BLaER1 treated with 17β-estradiol and CSF1 and Interleukin-3, amounts not matched to agents 10 nM and 100 nM (cell line): ENCODE measurements around the gene INF2.
"Not testable (repeated sequence)": the region's sequence is repeated elsewhere in the genome, so short reads cannot be mapped to it uniquely, and the experiment has no call there.

Source experiments
- H3K27ac ChIP-seq, 11 experiments: shearing (Covaris generic); formaldehyde crosslinking; 2 replicates each; pipeline ENCODE4 v1.8.1; 2022
- H3K27me3 ChIP-seq, 11 experiments: shearing (Covaris generic); formaldehyde crosslinking; 2 replicates each; pipeline ENCODE4 v1.8.1; 2022
- H3K36me3 ChIP-seq, 11 experiments: shearing (Covaris generic); formaldehyde crosslinking; 2 replicates each; pipeline ENCODE4 v1.8.1; 2022
- H3K4me1 ChIP-seq, 10 experiments: shearing (Covaris generic); formaldehyde crosslinking; 2 replicates each; pipeline ENCODE4 v1.8.1; 2022
- H3K4me2 ChIP-seq, 11 experiments: shearing (Covaris generic); formaldehyde crosslinking; 2 replicates each; pipeline ENCODE4 v1.8.1; 2022
- H3K4me3 ChIP-seq, 10 experiments: shearing (Covaris generic); formaldehyde crosslinking; 2 replicates each; pipeline ENCODE4 v1.8.1; 2022
- H3K9ac ChIP-seq, 11 experiments: shearing (Covaris generic); formaldehyde crosslinking; 2 replicates each; pipeline ENCODE4 v1.8.1; 2022
- H3K9me3 ChIP-seq, 11 experiments: shearing (Covaris generic); formaldehyde crosslinking; replicated peaks in 1 of 11; 2 replicates each; pipeline ENCODE4 v1.8.1; 2022
- H4K20me1 ChIP-seq, 11 experiments: shearing (Covaris generic); formaldehyde crosslinking; 2 replicates each; pipeline ENCODE4 v1.8.1; 2022
- Cebpa-rat ChIP-seq, 11 experiments: shearing (Covaris generic); IDR thresholded peaks; 2 replicates each; pipeline ENCODE4 v1.8.1; 2022

INF2 gene

DNA sequence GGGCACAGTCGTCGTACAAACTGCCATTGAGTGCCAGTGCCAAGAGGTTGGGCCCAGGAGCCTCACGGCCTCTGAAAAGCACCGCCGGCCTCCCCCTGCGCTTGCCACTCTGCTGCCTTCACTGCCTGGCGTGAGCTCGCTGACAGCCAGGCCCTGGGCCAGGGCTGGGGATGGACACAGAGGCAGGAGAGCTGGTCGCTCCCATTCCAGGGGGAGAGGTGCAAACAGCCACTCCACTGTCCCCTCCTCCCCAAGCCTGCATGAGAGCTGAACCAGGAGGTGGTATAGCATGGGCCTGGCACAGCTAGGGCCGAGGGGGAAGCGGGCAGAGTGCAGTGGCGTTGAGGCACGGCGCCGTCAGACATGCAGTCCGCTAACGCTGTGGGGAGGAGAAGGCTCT lies 39.2 kb downstream of the INF2 start:
- Histone ChIP-seq H3K9me3 (no peaks in the 10 kb centered on the region), H3K4me2 (no peak overlapping the region), H3K9ac (no peak overlapping the region), H4K20me1 (peaks cover 0 to 44% (median 1%) of the 10 kb centered on the region in 11 experiments; a peak in 6 of 22 replicates), H3K27me3 (peaks cover 0 to 4% (median 0%) of the 10 kb centered on the region in 11 experiments; a peak in 1 of 22 replicates), H3K27ac (no peak overlapping the region), H3K36me3 (no peaks in the 10 kb centered on the region), H3K4me3 (no peak overlapping the region), H3K4me1 (peaks cover 25 to 46% (median 36%) of the 10 kb centered on the region in 10 experiments)
- no peak for TF ChIP-seq Cebpa-rat (IDR thresholded peaks at IDR 0.05)

DNA sequence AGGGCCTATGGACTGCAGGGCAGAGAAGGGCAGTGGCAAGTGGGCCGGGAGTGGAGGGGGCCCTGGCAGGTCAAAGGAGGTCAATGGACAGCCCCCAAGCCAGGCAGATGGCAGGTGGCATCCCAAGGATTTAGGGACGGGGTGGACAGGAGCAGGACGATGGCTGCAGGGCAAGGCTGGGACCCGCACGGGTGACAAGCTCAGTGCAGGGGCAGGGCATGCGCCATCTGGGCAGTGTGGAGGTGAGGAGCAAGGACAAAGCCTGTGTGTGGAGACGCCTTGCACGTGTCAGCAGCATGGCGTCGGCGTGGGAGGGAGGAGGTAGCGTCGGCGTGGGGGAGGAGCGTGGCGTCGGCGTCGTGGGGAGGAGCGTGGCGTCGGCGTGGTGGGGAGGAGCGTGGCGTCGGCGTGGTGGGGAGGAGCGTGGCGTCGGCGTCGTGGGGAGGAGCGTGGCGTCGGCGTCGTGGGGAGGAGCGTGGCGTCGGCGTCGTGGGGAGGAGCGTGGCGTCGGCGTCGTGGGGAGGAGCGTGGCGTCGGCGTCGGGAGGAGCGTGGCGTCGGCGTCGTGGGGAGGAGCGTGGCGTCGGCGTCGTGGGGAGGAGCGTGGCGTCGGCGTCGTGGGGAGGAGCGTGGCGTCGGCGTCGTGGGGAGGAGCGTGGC lies 39.9 kb downstream of the INF2 start:
- H3K9ac ChIP-seq, H3K4me3 ChIP-seq, H3K9me3 ChIP-seq, H3K36me3 ChIP-seq, H3K27me3 ChIP-seq, H3K4me2 ChIP-seq, H3K27ac ChIP-seq: not testable (repeated sequence)
- H3K4me1 ChIP-seq: peaks cover 30 to 50% (median 41%) of the 10 kb centered on the region in 10 experiments
- H4K20me1 ChIP-seq: peaks cover 0 to 45% (median 0%) of the 10 kb centered on the region in 11 experiments; a peak in 5 of 22 replicates

DNA sequence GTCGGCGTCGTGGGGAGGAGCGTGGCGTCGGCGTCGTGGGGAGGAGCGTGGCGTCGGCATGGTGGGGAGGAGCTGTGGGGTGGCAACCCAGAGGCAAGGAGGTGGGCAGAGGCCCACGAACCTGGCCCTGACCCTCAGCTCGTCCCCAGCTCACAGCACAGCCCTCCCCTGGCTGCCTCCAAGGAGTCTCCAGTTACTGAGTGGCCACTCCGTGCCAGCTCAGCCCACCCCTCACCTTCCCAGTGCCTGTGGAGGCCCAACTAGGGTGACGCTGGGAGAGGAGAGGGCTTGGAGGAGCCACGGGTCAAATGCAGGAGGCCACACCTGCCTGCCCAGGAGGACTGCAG lies 40.4 kb downstream of the INF2 start:
- no peak overlapping the region for H3K4me2 ChIP-seq
- TF ChIP-seq Cebpa-rat (IDR thresholded peaks at IDR 0.05): no peak
- peaks cover 27 to 45% (median 37%) of the 10 kb centered on the region in 10 experiments for H3K4me1 ChIP-seq
- H3K9me3 ChIP-seq: no peaks in the 10 kb centered on the region
- H3K27me3 ChIP-seq: peaks cover 0 to under 1% (median 0%) of the 10 kb centered on the region in 11 experiments; a peak in 1 of 22 replicates
- H3K4me3 ChIP-seq: no peak overlapping the region
- no peaks in the 10 kb centered on the region for H3K36me3 ChIP-seq
- H4K20me1 ChIP-seq: peaks cover 0 to 46% (median 0%) of the 10 kb centered on the region in 11 experiments; a peak in 5 of 22 replicates
- no peak overlapping the region for H3K9ac ChIP-seq
- no peak overlapping the region for H3K27ac ChIP-seq

DNA sequence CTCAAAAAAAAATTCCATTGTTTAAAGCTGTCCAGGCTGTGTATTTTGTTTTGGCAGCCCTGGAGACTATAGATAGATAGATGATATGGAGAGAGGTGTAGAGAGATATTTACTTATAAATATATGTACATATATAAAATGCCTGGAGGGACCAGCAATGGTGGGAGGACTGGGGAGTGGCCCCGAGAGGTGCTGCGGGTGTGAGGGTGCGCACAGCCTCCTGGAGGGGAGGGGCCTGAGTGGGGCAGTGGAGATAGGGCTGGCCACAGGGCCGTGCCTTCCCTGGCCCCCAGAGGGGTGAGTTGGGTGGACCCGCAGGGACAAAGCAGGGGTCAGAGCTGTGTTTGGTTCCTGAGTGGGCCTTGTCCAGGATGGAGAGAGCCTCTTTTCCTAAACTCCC lies 41.1 kb downstream of the INF2 start:
- no peak for TF ChIP-seq Cebpa-rat (IDR thresholded peaks at IDR 0.05)
- Histone ChIP-seq H3K4me1 (peaks cover 20 to 39% (median 31%) of the 10 kb centered on the region in 10 experiments; a peak in 19 of 20 replicates), H3K36me3 (no peaks in the 10 kb centered on the region), H3K4me3 (no peak overlapping the region), H3K27ac (no peak overlapping the region), H3K27me3 (no peaks in the 10 kb centered on the region), H3K9ac (no peak overlapping the region), H3K4me2 (no peak overlapping the region), H4K20me1 (peaks cover 0 to 39% (median 0%) of the 10 kb centered on the region in 11 experiments; a peak in 5 of 22 replicates), H3K9me3 (no peaks in the 10 kb centered on the region)

DNA sequence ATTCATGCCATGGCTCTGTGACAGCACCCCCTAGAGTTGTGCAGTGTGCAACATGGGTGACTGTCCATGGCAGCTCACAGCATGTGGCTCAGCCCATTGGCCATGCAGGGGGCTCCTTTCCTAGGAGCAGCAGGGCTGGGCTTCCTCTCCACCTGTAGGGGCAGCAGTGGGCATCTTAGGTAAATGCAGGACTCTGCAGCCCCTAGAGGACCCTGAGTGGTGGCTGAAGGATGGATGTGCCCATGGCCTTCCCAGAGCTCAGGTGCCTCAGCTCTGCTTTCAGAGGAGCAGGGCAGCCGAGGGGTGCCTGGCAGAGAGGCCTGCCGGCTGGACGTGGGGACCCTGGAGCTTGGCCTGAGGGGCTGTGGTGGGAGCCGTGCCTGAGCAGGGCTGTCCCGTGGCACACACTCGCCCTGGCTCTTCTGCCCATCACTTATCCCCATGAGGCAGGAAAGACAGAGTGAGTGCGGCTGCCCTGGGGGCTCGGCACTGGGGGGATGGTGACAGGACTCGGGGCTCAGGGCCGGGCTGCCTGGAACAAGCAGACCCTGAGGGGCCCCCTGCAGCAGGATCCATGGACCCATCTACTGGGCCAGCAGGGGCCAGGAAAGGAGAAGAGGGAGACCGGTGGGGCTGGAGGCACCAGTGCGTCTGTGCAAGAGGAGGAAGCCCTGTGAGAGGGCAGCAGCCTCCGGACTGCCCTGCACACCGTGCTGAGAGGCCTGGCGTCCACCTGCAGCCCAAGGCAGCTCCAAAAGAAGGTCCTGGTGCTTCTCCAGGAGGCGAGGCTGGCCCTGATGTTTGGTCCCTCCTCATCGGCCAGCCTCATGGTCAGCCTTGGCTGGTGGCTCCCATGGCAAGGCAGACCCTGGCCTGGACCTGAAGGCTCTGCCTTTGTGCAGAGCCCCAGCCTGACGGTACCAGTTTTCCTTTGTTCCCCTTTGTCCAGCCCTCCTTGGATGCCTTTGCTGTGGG lies 42.2 kb downstream of the INF2 start:
- peaks cover 18 to 40% (median 31%) of the 10 kb centered on the region in 10 experiments; a peak in 19 of 20 replicates for H3K4me1 ChIP-seq
- no peaks in the 10 kb centered on the region for H3K36me3 ChIP-seq
- 0 out of 22 replicates have a peak overlapping the region, but pooled peaks of 1 of the 11 experiments have one; percentile 4 for H3K9ac ChIP-seq
- no peak overlapping the region for H3K4me3 ChIP-seq
- H3K9me3 ChIP-seq: no peaks in the 10 kb centered on the region
- 0 out of 22 replicates have a peak overlapping the region, but pooled peaks of 1 of the 11 experiments have one; percentile 70 for H3K4me2 ChIP-seq
- H3K27me3 ChIP-seq: no peaks in the 10 kb centered on the region
- H3K27ac ChIP-seq: no peak overlapping the region
- TF ChIP-seq Cebpa-rat (IDR thresholded peaks at IDR 0.05): no peak
- H4K20me1 ChIP-seq: peaks cover 0 to 28% (median 0%) of the 10 kb centered on the region in 11 experiments; a peak in 3 of 22 replicates

DNA sequence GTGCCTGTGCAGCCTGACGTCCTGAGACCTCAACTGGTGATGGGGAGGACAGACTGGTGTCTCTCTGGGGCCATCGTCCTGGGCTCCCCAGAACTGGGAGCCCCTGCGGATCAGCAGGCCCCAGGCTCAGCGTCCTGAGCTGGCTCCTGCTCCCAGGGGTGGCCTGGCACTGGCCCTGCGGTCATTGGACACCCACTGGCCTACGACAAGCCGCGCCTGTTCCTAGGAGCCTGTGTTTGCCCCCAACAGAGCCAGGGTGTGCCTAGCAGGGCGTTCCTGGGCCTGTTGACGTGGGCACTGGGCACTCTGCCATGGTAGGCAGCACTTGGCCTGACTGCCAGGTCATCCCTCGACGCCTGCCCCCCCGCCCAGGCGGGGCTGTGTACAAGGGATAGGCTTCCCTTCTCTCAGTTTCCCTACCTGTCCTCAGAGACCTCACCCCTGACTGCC lies 43.0 kb downstream of the INF2 start:
- H3K9ac ChIP-seq: peak overlapping the region in 2 of 11 experiments; percentile 4 to 30; a peak in 1 of 22 replicates
- peak overlapping the region; percentile 31 to 80 (median 62); a peak in 19 of 22 replicates for H3K4me2 ChIP-seq

DNA sequence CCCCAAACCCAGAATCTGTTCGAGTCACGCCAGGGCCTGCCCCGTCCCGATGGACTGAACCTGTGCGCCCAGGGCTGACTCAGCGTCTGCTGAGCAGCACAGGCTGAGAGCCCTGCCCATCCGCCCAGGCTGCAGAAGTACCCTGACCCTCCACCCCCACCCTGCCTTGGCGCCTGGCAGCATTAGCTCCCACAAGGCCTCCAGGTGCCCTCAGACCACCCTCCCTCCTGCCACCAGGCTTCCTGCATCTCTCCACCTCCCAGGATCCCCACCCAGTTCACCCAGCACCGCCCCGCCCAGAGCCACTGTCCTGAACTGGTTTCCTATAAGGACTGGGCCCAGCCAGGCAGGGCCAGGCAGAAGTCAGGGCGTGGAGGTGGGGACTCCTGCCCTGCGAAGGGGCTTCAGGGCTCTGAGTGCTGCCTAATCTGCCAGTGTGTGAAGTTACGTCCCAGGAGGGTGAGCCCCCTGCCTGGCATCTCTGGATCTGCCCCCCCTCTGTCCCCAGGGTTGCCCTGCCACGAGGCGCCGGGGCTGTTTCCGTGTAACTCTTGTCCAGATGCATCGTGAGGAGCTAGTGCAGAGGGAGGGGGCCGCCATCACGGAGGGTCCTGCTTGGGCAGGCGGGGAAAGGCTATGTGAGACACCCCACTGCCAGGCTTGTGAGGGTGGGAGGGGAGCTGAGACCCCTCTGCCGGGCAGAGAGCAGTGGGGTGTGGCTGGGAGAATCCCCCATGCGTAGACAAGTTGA lies 43.7 kb downstream of the INF2 start:
- Histone ChIP-seq H3K9ac (peak overlapping the region in 10 of 11 experiments; percentile 11 to 67 (median 50); a peak in 17 of 22 replicates), H3K9me3 (no peaks in the 10 kb centered on the region), H3K4me3 (no peak overlapping the region), H3K4me2 (peak overlapping the region; percentile 31 to 80 (median 62); a peak in 21 of 22 replicates), H3K27ac (peak overlapping the region in 8 of 11 experiments; percentile 5 to 64 (median 58); a peak in 13 of 22 replicates), H3K4me1 (peaks cover 18 to 37% (median 31%) of the 10 kb centered on the region in 10 experiments; a peak in 19 of 20 replicates), H3K27me3 (no peaks in the 10 kb centered on the region), H3K36me3 (no peaks in the 10 kb centered on the region), H4K20me1 (peaks cover 0 to 22% (median 0%) of the 10 kb centered on the region in 11 experiments; a peak in 2 of 22 replicates)
- TF ChIP-seq Cebpa-rat (IDR thresholded peaks at IDR 0.05): no peak

More for the DNA sequence above, 43.0 kb downstream of the INF2 start:
- peaks cover 18 to 37% (median 31%) of the 10 kb centered on the region in 10 experiments; a peak in 19 of 20 replicates for H3K4me1 ChIP-seq
- peaks cover 0 to 22% (median 0%) of the 10 kb centered on the region in 11 experiments; a peak in 2 of 22 replicates for H4K20me1 ChIP-seq
- no peaks in the 10 kb centered on the region for H3K27me3 ChIP-seq
- H3K27ac ChIP-seq: peak overlapping the region in 2 of 11 experiments; percentile 58 to 60; a peak in 1 of 22 replicates
- no peaks in the 10 kb centered on the region for H3K9me3 ChIP-seq
- no peak overlapping the region for H3K4me3 ChIP-seq
- no peak for TF ChIP-seq Cebpa-rat (IDR thresholded peaks at IDR 0.05)
- no peaks in the 10 kb centered on the region for H3K36me3 ChIP-seq

DNA sequence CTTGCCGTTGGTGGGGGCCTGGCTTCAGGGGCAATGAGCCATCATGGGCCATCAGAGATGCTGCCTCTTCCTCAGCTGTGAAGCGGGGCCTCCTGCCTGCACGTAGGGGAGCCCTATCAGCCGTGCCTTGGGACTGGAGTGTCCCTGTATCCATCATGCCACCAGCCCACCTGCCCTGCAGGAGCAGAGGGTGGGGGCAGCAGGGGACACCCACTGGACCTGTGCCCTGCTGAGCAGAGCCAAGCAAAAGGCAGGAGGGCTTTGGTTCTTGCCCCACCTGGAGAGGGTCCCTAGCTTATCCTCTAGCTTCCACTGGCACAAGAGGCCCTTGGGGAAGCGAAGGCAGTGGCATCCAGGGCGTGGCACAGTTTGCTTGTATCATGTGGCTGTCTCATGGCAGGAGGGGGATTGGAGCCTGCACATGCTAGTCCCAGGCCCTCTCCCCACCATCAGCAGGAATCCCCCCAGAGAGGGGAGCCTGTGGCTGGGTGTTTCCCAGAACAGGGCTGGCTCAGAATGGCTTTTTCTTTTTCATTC lies 44.7 kb downstream of the INF2 start:
- H3K27me3 ChIP-seq: no peaks in the 10 kb centered on the region
- no peak for TF ChIP-seq Cebpa-rat (IDR thresholded peaks at IDR 0.05)
- H3K9ac ChIP-seq: peak overlapping the region in 3 of 11 experiments; percentile 3 to 64 (median 7); a peak in 3 of 22 replicates
- H3K9me3 ChIP-seq: no peaks in the 10 kb centered on the region
- peaks cover 0 to 14% (median 0%) of the 10 kb centered on the region in 11 experiments; a peak in 2 of 22 replicates for H4K20me1 ChIP-seq
- peaks cover 18 to 37% (median 31%) of the 10 kb centered on the region in 10 experiments; a peak in 19 of 20 replicates for H3K4me1 ChIP-seq
- no peaks in the 10 kb centered on the region for H3K36me3 ChIP-seq
- peak overlapping the region in 1 of 11 experiments; percentile 58; a peak in 2 of 22 replicates for H3K27ac ChIP-seq
- no peak overlapping the region for H3K4me3 ChIP-seq
- peak overlapping the region; percentile 31 to 80 (median 62); a peak in 15 of 22 replicates for H3K4me2 ChIP-seq
